Measurements from ENCODE around the gene DRAP1. TPM values are rescaled to one million over a fixed set of nuclear protein-coding genes. Genes with fewer than 3 reads are reported as not detected.

The DRAP1 gene
- total and polyA plus RNA-seq, 2 donors from 2014 or later = 51.2 to 150 TPM

DNA sequence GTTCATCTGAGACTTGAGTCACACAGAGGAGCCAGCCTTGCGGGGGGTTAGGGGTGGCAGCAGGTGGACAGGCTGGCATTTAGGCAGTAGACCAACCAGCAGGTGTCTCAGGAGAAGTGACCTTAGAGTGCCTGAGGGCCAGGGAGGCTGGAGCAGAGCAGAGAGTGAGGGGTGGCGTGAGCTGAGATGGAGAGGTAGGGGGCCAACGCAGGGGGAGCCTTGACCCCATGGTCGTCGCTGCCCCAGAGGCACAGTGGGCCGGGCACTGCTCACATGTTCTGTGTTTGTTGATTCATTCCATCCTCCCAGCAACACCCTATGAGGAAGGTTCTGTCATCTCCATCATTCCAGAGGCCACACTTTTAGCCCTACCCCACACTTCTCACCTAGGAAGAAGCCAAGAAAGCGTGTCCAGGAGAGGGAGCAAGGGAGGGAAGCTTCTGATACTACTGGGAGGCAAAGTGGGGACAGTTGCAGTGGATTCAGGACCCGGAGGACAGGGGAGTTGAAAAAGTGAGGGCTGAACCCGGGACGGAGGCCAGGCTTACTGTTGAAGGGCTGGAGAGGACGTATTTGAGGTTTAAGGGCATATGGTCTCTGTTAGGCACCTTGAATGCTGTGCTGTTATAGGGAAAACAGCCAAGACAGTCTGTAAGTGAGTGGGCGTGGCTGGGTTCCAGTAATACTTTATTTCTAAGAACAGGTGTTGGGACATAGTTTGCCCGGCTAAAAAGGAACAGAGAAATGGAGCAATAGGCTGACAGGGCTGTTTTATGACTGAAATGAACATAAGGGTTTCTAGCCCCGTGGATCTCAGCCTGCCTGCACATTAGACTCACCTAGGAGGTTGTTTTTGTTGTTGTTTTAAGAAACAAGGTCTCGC lies 49.6 kb downstream of the DRAP1 start:
- FAIRE-seq (no peak), DNase-seq (no peak)
- Histone ChIP-seq H3K27me3 (ENCODE audit: control insufficient read depth, insufficient read depth, low read length) (no peaks in the 10 kb centered on the region), H3K9me3 (ENCODE audit: control insufficient read depth in 2 of 3, insufficient read depth in 1 of 3, low read length in 3 of 3) (no peaks in the 10 kb centered on the region), H3K4me3 (ENCODE audit: low read length in 3 of 3) (no peak overlapping the region), H3K9ac (ENCODE audit: low read length in 3 of 3) (no peak overlapping the region), H3K36me3 (ENCODE audit: control insufficient read depth in 2 of 3, insufficient read depth in 3 of 3, low read length in 3 of 3) (peaks cover 0 to 36% (median 30%) of the 10 kb centered on the region in 3 donors), H3K27ac (ENCODE audit: low read depth in 2 of 2, low read length in 2 of 2) (no peak overlapping the region), H3K4me1 (ENCODE audit: control insufficient read depth in 2 of 3, insufficient read depth in 2 of 3, low read depth in 1 of 3, low read length in 3 of 3) (peaks cover 0 to 2% (median 0%) of the 10 kb centered on the region in 3 donors)
- intact Hi-C loops (cut with DNase I) = no loop called here
- TF ChIP-seq, protein P1, sequence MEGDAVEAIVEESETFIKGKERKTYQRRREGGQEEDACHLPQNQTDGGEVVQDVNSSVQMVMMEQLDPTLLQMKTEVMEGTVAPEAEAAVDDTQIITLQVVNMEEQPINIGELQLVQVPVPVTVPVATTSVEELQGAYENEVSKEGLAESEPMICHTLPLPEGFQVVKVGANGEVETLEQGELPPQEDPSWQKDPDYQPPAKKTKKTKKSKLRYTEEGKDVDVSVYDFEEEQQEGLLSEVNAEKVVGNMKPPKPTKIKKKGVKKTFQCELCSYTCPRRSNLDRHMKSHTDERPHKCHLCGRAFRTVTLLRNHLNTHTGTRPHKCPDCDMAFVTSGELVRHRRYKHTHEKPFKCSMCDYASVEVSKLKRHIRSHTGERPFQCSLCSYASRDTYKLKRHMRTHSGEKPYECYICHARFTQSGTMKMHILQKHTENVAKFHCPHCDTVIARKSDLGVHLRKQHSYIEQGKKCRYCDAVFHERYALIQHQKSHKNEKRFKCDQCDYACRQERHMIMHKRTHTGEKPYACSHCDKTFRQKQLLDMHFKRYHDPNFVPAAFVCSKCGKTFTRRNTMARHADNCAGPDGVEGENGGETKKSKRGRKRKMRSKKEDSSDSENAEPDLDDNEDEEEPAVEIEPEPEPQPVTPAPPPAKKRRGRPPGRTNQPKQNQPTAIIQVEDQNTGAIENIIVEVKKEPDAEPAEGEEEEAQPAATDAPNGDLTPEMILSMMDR (IDR thresholded peaks at IDR 0.05; ENCODE audit: borderline replicate concordance, extremely low read depth, insufficient read depth) = no peak

Other genes starting within 250 kb of the DRAP1 start
- 74.7 TPM for gene KAT5, start 207.2 kb upstream of the DRAP1 start, total RNA-seq
- 68.4 TPM for gene KAT5, start 207.2 kb upstream of the DRAP1 start, polyA plus RNA-seq (ENCODE audit: insufficient read depth, low read depth, low replicate concordance)
- 43.7 TPM for gene RNASEH2C, start 198.6 kb upstream of the DRAP1 start, total RNA-seq
- gene RNASEH2C, start 198.6 kb upstream of the DRAP1 start, polyA plus RNA-seq (ENCODE audit: insufficient read depth, low read depth, low replicate concordance) = 129 TPM
- gene AP5B1, start 138.4 kb upstream of the DRAP1 start, total RNA-seq = 18.3 TPM
- gene AP5B1, start 138.4 kb upstream of the DRAP1 start, polyA plus RNA-seq (ENCODE audit: insufficient read depth, low read depth, low replicate concordance) = 6.3 TPM
- gene OVOL1, start 132.4 kb upstream of the DRAP1 start, total RNA-seq = 6.6 TPM
- gene OVOL1, start 132.4 kb upstream of the DRAP1 start, polyA plus RNA-seq (ENCODE audit: insufficient read depth, low read depth, low replicate concordance) = 6.7 TPM
- gene SNX32, start 85.5 kb upstream of the DRAP1 start, total RNA-seq = 1.0 TPM
- gene SNX32, start 85.5 kb upstream of the DRAP1 start, polyA plus RNA-seq (ENCODE audit: insufficient read depth, low read depth, low replicate concordance) = 0.43 TPM
- gene CFL1, start 61.2 kb upstream of the DRAP1 start, total RNA-seq = 705 TPM
- 846 TPM for gene CFL1, start 61.2 kb upstream of the DRAP1 start, polyA plus RNA-seq (ENCODE audit: insufficient read depth, low read depth, low replicate concordance)
- gene MUS81, start 59.0 kb upstream of the DRAP1 start, total RNA-seq = 54.9 TPM
- 31.2 TPM for gene MUS81, start 59.0 kb upstream of the DRAP1 start, polyA plus RNA-seq (ENCODE audit: insufficient read depth, low read depth, low replicate concordance)
- 64.2 TPM for gene EFEMP2, start 46.6 kb upstream of the DRAP1 start, total RNA-seq
- gene EFEMP2, start 46.6 kb upstream of the DRAP1 start, polyA plus RNA-seq (ENCODE audit: insufficient read depth, low read depth, low replicate concordance) = 60.0 TPM
- 3.9 TPM for gene CTSW, start 39.6 kb upstream of the DRAP1 start, total RNA-seq
- 1.3 TPM for gene CTSW, start 39.6 kb upstream of the DRAP1 start, polyA plus RNA-seq (ENCODE audit: insufficient read depth, low read depth, low replicate concordance)
- 58.0 TPM for gene FIBP, start 31.0 kb upstream of the DRAP1 start, total RNA-seq
- 105 TPM for gene FIBP, start 31.0 kb upstream of the DRAP1 start, polyA plus RNA-seq (ENCODE audit: insufficient read depth, low read depth, low replicate concordance)
- 26.1 TPM for gene CCDC85B, start 28.8 kb upstream of the DRAP1 start, total RNA-seq
- 31.8 TPM for gene CCDC85B, start 28.8 kb upstream of the DRAP1 start, polyA plus RNA-seq (ENCODE audit: insufficient read depth, low read depth, low replicate concordance)
- 3.2 TPM for gene FOSL1, start 19.0 kb upstream of the DRAP1 start, total RNA-seq
- gene FOSL1, start 19.0 kb upstream of the DRAP1 start, polyA plus RNA-seq (ENCODE audit: insufficient read depth, low read depth, low replicate concordance) = 0.37 TPM
- 38.0 TPM for gene C11orf68, start 364 bp upstream of the DRAP1 start, total RNA-seq
- gene C11orf68, start 364 bp upstream of the DRAP1 start, polyA plus RNA-seq (ENCODE audit: insufficient read depth, low read depth, low replicate concordance) = 52.0 TPM
- not detected for gene TSGA10IP, start 26.1 kb downstream of the DRAP1 start, total RNA-seq
- gene TSGA10IP, start 26.1 kb downstream of the DRAP1 start, polyA plus RNA-seq (ENCODE audit: insufficient read depth, low read depth, low replicate concordance) = not detected
- 48.6 TPM for gene SART1, start 42.3 kb downstream of the DRAP1 start, total RNA-seq
- gene SART1, start 42.3 kb downstream of the DRAP1 start, polyA plus RNA-seq (ENCODE audit: insufficient read depth, low read depth, low replicate concordance) = 48.7 TPM
- gene EIF1AD, start 82.7 kb downstream of the DRAP1 start, total RNA-seq = 37.5 TPM
- 17.7 TPM for gene EIF1AD, start 82.7 kb downstream of the DRAP1 start, polyA plus RNA-seq (ENCODE audit: insufficient read depth, low read depth, low replicate concordance)
- 181 TPM for gene BANF1, start 83.1 kb downstream of the DRAP1 start, total RNA-seq
- gene BANF1, start 83.1 kb downstream of the DRAP1 start, polyA plus RNA-seq (ENCODE audit: insufficient read depth, low read depth, low replicate concordance) = 186 TPM
- gene CST6, start 92.6 kb downstream of the DRAP1 start, total RNA-seq = 5.9 TPM
- gene CST6, start 92.6 kb downstream of the DRAP1 start, polyA plus RNA-seq (ENCODE audit: insufficient read depth, low read depth, low replicate concordance) = 1.2 TPM
- gene CATSPER1, start 107.1 kb downstream of the DRAP1 start, total RNA-seq = 0.76 TPM
- gene CATSPER1, start 107.1 kb downstream of the DRAP1 start, polyA plus RNA-seq (ENCODE audit: insufficient read depth, low read depth, low replicate concordance) = not detected
- gene GAL3ST3, start 129.7 kb downstream of the DRAP1 start, total RNA-seq = 2.5 TPM
- gene GAL3ST3, start 129.7 kb downstream of the DRAP1 start, polyA plus RNA-seq (ENCODE audit: insufficient read depth, low read depth, low replicate concordance) = 7.6 TPM
- 172 TPM for gene SF3B2, start 132.9 kb downstream of the DRAP1 start, total RNA-seq
- 114 TPM for gene SF3B2, start 132.9 kb downstream of the DRAP1 start, polyA plus RNA-seq (ENCODE audit: insufficient read depth, low read depth, low replicate concordance)
- gene PACS1, start 150.8 kb downstream of the DRAP1 start, total RNA-seq = 91.8 TPM
- gene PACS1, start 150.8 kb downstream of the DRAP1 start, polyA plus RNA-seq (ENCODE audit: insufficient read depth, low read depth, low replicate concordance) = 23.7 TPM